ENCODE data around the gene RUNDC1.
"Not testable (repeated sequence)": the region's sequence is repeated elsewhere in the genome, so short reads cannot be mapped to it uniquely, and the experiment has no call there.

Gene RUNDC1

GRCh38 chr17:42989726-42990652 lies 9.6 kb downstream of the RUNDC1 start:
- Histone ChIP-seq H4K20me1 (ENCODE audit: insufficient read depth, low read length) (no peaks in the 10 kb centered on the region), H3K4me1 (ENCODE audit: low read length) (no peaks in the 10 kb centered on the region), H3K36me3 (replicated peaks; ENCODE audit: insufficient read depth, low read length) (peaks cover 16% of the 10 kb centered on the region), H3K9ac (ENCODE audit: low read length) (no peak overlapping the region), H3K27ac (ENCODE audit: low read length) (no peak overlapping the region), H3K9me2 (replicated peaks; ENCODE audit: insufficient read depth, low read length) (no peaks in the 10 kb centered on the region), H3K4me2 (ENCODE audit: low read depth, low read length) (no peak overlapping the region), H3K27me3 (replicated peaks; ENCODE audit: insufficient read depth, low read length) (no peaks in the 10 kb centered on the region), H3K79me2 (ENCODE audit: low read length) (peaks cover 12% of the 10 kb centered on the region), H3F3A (ENCODE audit: insufficient read depth, low read length) (no peaks in the 10 kb centered on the region), H3K9me3 (replicated peaks; ENCODE audit: insufficient read depth, low read length) (no peaks in the 10 kb centered on the region), H3K4me3 (ENCODE audit: low read length) (no peak overlapping the region), H2AFZ (ENCODE audit: low read length) (no peak overlapping the region)
- TF ChIP-seq EZH2phosphoT487 (IDR thresholded peaks at IDR 0.05; ENCODE audit: low read length) (no peak), EZH2 (optimal IDR thresholded peaks at IDR 0.05; ENCODE audit: low read depth, low read length) (no peak), CTCF (IDR thresholded peaks at IDR 0.05; ENCODE audit: low read length) (no peak)
- DNase-seq = no peak

GRCh38 chr17:42991471-42991870 lies 11.1 kb downstream of the RUNDC1 start:
- Histone ChIP-seq H4K20me1 (ENCODE audit: insufficient read depth, low read length) (no peaks in the 10 kb centered on the region), H3K79me2 (ENCODE audit: low read length) (no peaks in the 10 kb centered on the region), H3K36me3 (replicated peaks; ENCODE audit: insufficient read depth, low read length) (peaks cover 16% of the 10 kb centered on the region), H3K9me2 (replicated peaks; ENCODE audit: insufficient read depth, low read length) (no peaks in the 10 kb centered on the region), H3K4me2 (ENCODE audit: low read depth, low read length) (no peak overlapping the region), H2AFZ (ENCODE audit: low read length) (no peak overlapping the region), H3K4me3 (ENCODE audit: low read length) (no peak overlapping the region), H3K9me3 (replicated peaks; ENCODE audit: insufficient read depth, low read length) (no peaks in the 10 kb centered on the region), H3K27ac (ENCODE audit: low read length) (no peak overlapping the region), H3K4me1 (ENCODE audit: low read length) (no peaks in the 10 kb centered on the region), H3K9ac (ENCODE audit: low read length) (no peak overlapping the region), H3K27me3 (replicated peaks; ENCODE audit: insufficient read depth, low read length) (no peaks in the 10 kb centered on the region), H3F3A (ENCODE audit: insufficient read depth, low read length) (no peaks in the 10 kb centered on the region)
- no peak for DNase-seq
- TF ChIP-seq EZH2phosphoT487 (IDR thresholded peaks at IDR 0.05; ENCODE audit: low read length) (no peak), CTCF (IDR thresholded peaks at IDR 0.05; ENCODE audit: low read length) (no peak), EZH2 (optimal IDR thresholded peaks at IDR 0.05; ENCODE audit: low read depth, low read length) (no peak)

DNA sequence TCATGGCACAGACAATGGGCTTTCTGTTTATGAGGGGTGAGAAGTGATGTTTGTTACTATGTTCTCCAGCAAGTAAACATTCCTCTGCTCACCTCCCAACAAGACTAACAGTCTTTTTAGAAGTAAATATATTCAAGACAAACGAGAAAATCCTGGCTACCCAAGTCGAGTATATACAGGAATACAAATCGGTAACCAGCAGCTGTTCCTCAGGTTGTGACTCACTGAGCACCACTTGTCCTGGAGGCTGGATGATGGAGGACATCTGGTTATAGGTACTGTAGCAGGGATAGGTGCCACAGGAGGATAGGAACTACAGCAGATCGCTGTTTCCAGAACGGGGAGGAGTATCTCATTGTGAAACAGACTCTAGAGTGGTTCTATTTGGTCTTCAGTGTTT lies 12.5 kb downstream of the RUNDC1 start:
- H3K36me3 ChIP-seq (replicated peaks; ENCODE audit: insufficient read depth, low read length) = peaks cover 16% of the 10 kb centered on the region
- no peak overlapping the region for H3K4me3 ChIP-seq (ENCODE audit: low read length)
- TF ChIP-seq CTCF (IDR thresholded peaks at IDR 0.05; ENCODE audit: low read length) (no peak), EZH2 (optimal IDR thresholded peaks at IDR 0.05; ENCODE audit: low read depth, low read length) (no peak), EZH2phosphoT487 (IDR thresholded peaks at IDR 0.05; ENCODE audit: low read length) (no peak)
- no peak overlapping the region for H3K9ac ChIP-seq (ENCODE audit: low read length)
- no peak overlapping the region for H3K4me2 ChIP-seq (ENCODE audit: low read depth, low read length)
- no peaks in the 10 kb centered on the region for H3K9me3 ChIP-seq (replicated peaks; ENCODE audit: insufficient read depth, low read length)
- H3K9me2 ChIP-seq (replicated peaks; ENCODE audit: insufficient read depth, low read length) = no peaks in the 10 kb centered on the region
- no peaks in the 10 kb centered on the region for H4K20me1 ChIP-seq (ENCODE audit: insufficient read depth, low read length)
- H3K4me1 ChIP-seq (ENCODE audit: low read length) = peaks cover 8% of the 10 kb centered on the region; the same call in 1 of the 2 replicates
- peaks cover 12% of the 10 kb centered on the region for H3F3A ChIP-seq (ENCODE audit: insufficient read depth, low read length)
- no peaks in the 10 kb centered on the region for H3K79me2 ChIP-seq (ENCODE audit: low read length)
- no peaks in the 10 kb centered on the region for H3K27me3 ChIP-seq (replicated peaks; ENCODE audit: insufficient read depth, low read length)
- no peak overlapping the region for H3K27ac ChIP-seq (ENCODE audit: low read length)
- no peak for DNase-seq
- no peak overlapping the region for H2AFZ ChIP-seq (ENCODE audit: low read length)

DNA sequence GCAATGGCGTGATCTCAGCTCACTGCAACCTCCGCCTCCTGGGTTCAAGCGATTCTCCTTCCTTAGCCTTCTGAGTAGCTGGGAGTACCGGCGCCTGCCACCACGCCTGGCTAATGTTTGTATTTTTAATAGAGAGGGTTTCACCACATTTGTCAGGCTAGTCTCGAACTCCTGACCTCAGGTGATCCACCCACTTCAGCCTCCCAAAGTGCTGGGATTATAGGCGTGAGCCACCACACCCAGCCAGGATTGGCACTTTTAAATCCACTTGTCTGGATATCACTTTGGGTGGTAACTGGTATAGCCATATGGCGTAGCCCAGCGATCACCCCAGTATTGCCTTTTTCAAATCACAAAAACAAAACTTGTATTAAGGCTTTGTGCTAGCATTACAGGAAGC lies 13.5 kb downstream of the RUNDC1 start:
- Histone ChIP-seq H3K36me3 (replicated peaks; ENCODE audit: insufficient read depth, low read length) (peaks cover 13% of the 10 kb centered on the region), H3F3A (ENCODE audit: insufficient read depth, low read length) (peaks cover 20% of the 10 kb centered on the region)
- H3K9ac ChIP-seq (ENCODE audit: low read length); H3K4me1 ChIP-seq (ENCODE audit: low read length); H4K20me1 ChIP-seq (ENCODE audit: insufficient read depth, low read length); H3K27ac ChIP-seq (ENCODE audit: low read length); H3K9me2 ChIP-seq (replicated peaks; ENCODE audit: insufficient read depth, low read length); H3K4me2 ChIP-seq (ENCODE audit: low read depth, low read length); DNase-seq; H3K9me3 ChIP-seq (replicated peaks; ENCODE audit: insufficient read depth, low read length); H2AFZ ChIP-seq (ENCODE audit: low read length); H3K27me3 ChIP-seq (replicated peaks; ENCODE audit: insufficient read depth, low read length); H3K79me2 ChIP-seq (ENCODE audit: low read length); H3K4me3 ChIP-seq (ENCODE audit: low read length): not testable (repeated sequence)
